Measurements from ENCODE around the gene LIF. TPM values are rescaled to one million over a fixed set of nuclear protein-coding genes. Genes with fewer than 3 reads are reported as not detected.
A peak's percentile ranks its signal among the peaks of the same experiment; 100 is the strongest.

Gene LIF
- total RNA-seq, 6 donors from 2014 or later, result 0.89 to 16.9 (median 3.8) TPM

- peak in 1 of 2 donors; percentile 88 for DNase-seq
- Histone ChIP-seq H3K4me3 (no peak overlapping the region), H3K4me1 (peaks cover 29 to 57% (median 36%) of the 10 kb centered on the region in 4 donors), H3K9me3 (no peaks in the 10 kb centered on the region), H3K36me3 (no peaks in the 10 kb centered on the region), H3K27ac (peak overlapping the region in 1 of 4 donors; percentile 11), H3K27me3 (peaks cover 0 to 11% (median 0%) of the 10 kb centered on the region in 4 donors)
- no peak for TF ChIP-seq POLR2A (IDR thresholded peaks at IDR 0.05)
- 61 to 80% methylated on average over 20 to 27 of the region's 27 CpGs for WGBS, 2 donors
- peak in 1 of 2 donors; percentile 68 for ATAC-seq (ENCODE audit: low FRiP score in 2 of 2)
Observed at GRCh38 chr22:30249049-30250038, 2.8 kb upstream of the LIF start.

- Histone ChIP-seq H3K36me3 (no peaks in the 10 kb centered on the region), H3K4me3 (no peak overlapping the region), H3K4me1 (peaks cover 27 to 52% (median 33%) of the 10 kb centered on the region in 4 donors), H3K27me3 (peaks cover 0 to 11% (median 0%) of the 10 kb centered on the region in 4 donors), H3K27ac (peak overlapping the region in 1 of 4 donors; percentile 11), H3K9me3 (no peaks in the 10 kb centered on the region)
- TF ChIP-seq EP300 (IDR thresholded peaks at IDR 0.05), result no peak
- no peak for TF ChIP-seq CTCF (IDR thresholded peaks at IDR 0.05)
- TF ChIP-seq POLR2A (IDR thresholded peaks at IDR 0.05), result no peak
- no peak for TF ChIP-seq POLR2AphosphoS5 (IDR thresholded peaks at IDR 0.05)
- DNase-seq (no peak), ATAC-seq (ENCODE audit: low FRiP score in 2 of 2) (no peak)
- 68 to 77% methylated on average over 6 of the region's 6 CpGs for WGBS, 2 donors
Observed at GRCh38 chr22:30248484-30248883, 1.9 kb upstream of the LIF start.

- no peak for ATAC-seq (ENCODE audit: low FRiP score in 2 of 2)
- TF ChIP-seq POLR2A (IDR thresholded peaks at IDR 0.05) (no peak), EP300 (IDR thresholded peaks at IDR 0.05) (no peak), CTCF (IDR thresholded peaks at IDR 0.05) (no peak), POLR2AphosphoS5 (IDR thresholded peaks at IDR 0.05) (no peak)
- peaks cover 0 to 11% (median 0%) of the 10 kb centered on the region in 4 donors for H3K27me3 ChIP-seq
- peaks cover 22 to 47% (median 28%) of the 10 kb centered on the region in 4 donors for H3K4me1 ChIP-seq
- no peak overlapping the region for H3K4me3 ChIP-seq
- no peaks in the 10 kb centered on the region for H3K36me3 ChIP-seq
- H3K9me3 ChIP-seq, result no peaks in the 10 kb centered on the region
- WGBS, 2 donors, result 51 to 61% methylated on average over 12 of the region's 12 CpGs
- peak overlapping the region in 1 of 4 donors; percentile 11 for H3K27ac ChIP-seq
- no peak for DNase-seq
Observed at GRCh38 chr22:30247974-30248373, 1.4 kb upstream of the LIF start.

DNA sequence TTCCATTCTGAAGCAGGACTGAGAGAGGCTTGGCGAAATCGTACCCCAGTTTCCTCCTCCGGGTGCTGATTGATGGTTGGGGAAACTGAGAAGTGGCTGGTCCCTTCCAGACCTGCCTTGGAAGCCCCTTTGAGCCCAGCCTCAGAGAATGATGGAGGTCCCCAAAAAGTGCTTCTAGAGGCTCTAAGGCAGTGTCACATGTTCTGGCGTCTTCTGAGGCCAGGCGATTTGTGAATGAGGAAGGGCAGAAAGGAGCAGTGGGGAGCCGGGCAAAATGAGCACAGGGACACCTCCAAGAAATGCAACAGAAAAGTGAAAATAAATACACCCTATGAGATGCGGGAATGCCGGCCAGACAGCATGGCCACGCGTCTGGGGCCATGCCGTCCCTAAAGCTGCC, 1.0 kb upstream of the LIF start:
- TF ChIP-seq POLR2A (IDR thresholded peaks at IDR 0.05) (no peak), POLR2AphosphoS5 (IDR thresholded peaks at IDR 0.05) (no peak), CTCF (IDR thresholded peaks at IDR 0.05) (no peak), EP300 (IDR thresholded peaks at IDR 0.05) (no peak)
- no peak for ATAC-seq (ENCODE audit: low FRiP score in 2 of 2)
- Histone ChIP-seq H3K4me1 (peaks cover 18 to 43% (median 24%) of the 10 kb centered on the region in 4 donors), H3K4me3 (no peak overlapping the region), H3K27me3 (peaks cover 0 to 11% (median 0%) of the 10 kb centered on the region in 4 donors), H3K9me3 (no peaks in the 10 kb centered on the region), H3K27ac (no peak overlapping the region), H3K36me3 (no peaks in the 10 kb centered on the region)
- DNase-seq, result no peak
- 76 to 81% methylated on average over 11 of the region's 11 CpGs for WGBS, 2 donors

- peaks cover 0 to 11% (median 0%) of the 10 kb centered on the region in 4 donors for H3K27me3 ChIP-seq
- peak overlapping the region in 1 of 4 donors; percentile 15 for H3K27ac ChIP-seq
- H3K36me3 ChIP-seq, result no peaks in the 10 kb centered on the region
- TF ChIP-seq POLR2A (IDR thresholded peaks at IDR 0.05) (no peak), EP300 (IDR thresholded peaks at IDR 0.05) (no peak), POLR2AphosphoS5 (IDR thresholded peaks at IDR 0.05) (no peak)
- ATAC-seq (ENCODE audit: low FRiP score in 2 of 2) (no peak), DNase-seq (no peak)
- H3K9me3 ChIP-seq, result no peaks in the 10 kb centered on the region
- peaks cover 17 to 36% (median 22%) of the 10 kb centered on the region in 4 donors for H3K4me1 ChIP-seq
- peak overlapping the region in 3 of 4 donors; percentile 46 to 58 (median 54) for H3K4me3 ChIP-seq
- WGBS, 2 donors, result 14 to 17% methylated on average over 12 to 13 of the region's 15 CpGs
Observed at GRCh38 chr22:30246814-30247376, 336 bp upstream of the LIF start.

Measured in upper lobe of left lung (tissue), 6 donors.